GM12878 (cell line): ENCODE data around the gene PRKAG3.

ENCODE experiments used
- CHD4 ChIP-seq: fragments of 200-600 bp; sonication (generic); IDR thresholded peaks from 2 replicates; pipeline ENCODE4 v1.6.1; 2016; ENCODE audit warnings: mild to moderate bottlenecking
- CTCF ChIP-seq, 3 experiments: IDR thresholded peaks in 2 of 3; conservative IDR thresholded peaks in 1 of 3; 2 replicates each; pipeline ENCODE4 v1.5.1; 2011; ENCODE audit warnings: low read depth in 3 of 3, low read length in 3 of 3, mild to moderate bottlenecking in 3 of 3, control low read depth in 2 of 3, moderate library complexity in 2 of 3, inconsistent platforms in 1 of 3, mixed read lengths in 1 of 3; ENCODE audit not compliant: control insufficient read depth in 2 of 3, insufficient read depth in 1 of 3; ENCODE audit errors: extremely low read depth in 1 of 3
- CUX1 ChIP-seq: IDR thresholded peaks from 2 replicates; pipeline ENCODE4 v1.6.1; 2012; ENCODE audit warnings: improper control_type of control experiment, low read depth, low read length; ENCODE audit not compliant: insufficient replicate concordance
- E4F1 ChIP-seq: fragments of 450-650 bp; IDR thresholded peaks from 2 replicates; pipeline ENCODE4 v1.6.1; 2018; ENCODE audit warnings: borderline replicate concordance, mild to moderate bottlenecking; ENCODE audit not compliant: partially characterized antibody
- JUND ChIP-seq: IDR thresholded peaks from 2 replicates; pipeline ENCODE4 v1.6.1; 2012; ENCODE audit warnings: low read depth, mild to moderate bottlenecking, low read length, improper control_type of control experiment, moderate library complexity
- MEF2B ChIP-seq: fragments of 450-650 bp; IDR thresholded peaks from 2 replicates; pipeline ENCODE4 v1.6.1; 2018; ENCODE audit warnings: mild to moderate bottlenecking, moderate library complexity; ENCODE audit not compliant: partially characterized antibody, poor library complexity, severe bottlenecking
- MXI1 ChIP-seq: fragments of 150-350 bp; IDR thresholded peaks from 2 replicates; pipeline ENCODE4 v1.6.1; 2011; ENCODE audit warnings: low read depth, mild to moderate bottlenecking, inconsistent platforms, low read length, improper control_type of control experiment
- PKNOX1 ChIP-seq: fragments of 450-650 bp; IDR thresholded peaks from 2 replicates; pipeline ENCODE4 v1.6.1; 2016; ENCODE audit warnings: mild to moderate bottlenecking
- POLR2A ChIP-seq: IDR thresholded peaks from 2 replicates; pipeline ENCODE4 v1.6.1; 2011; ENCODE audit warnings: low read depth, mild to moderate bottlenecking, low read length
- POLR2AphosphoS5 ChIP-seq: IDR thresholded peaks from 2 replicates; pipeline ENCODE4 v1.6.1; 2011; ENCODE audit warnings: mild to moderate bottlenecking, low read length, inconsistent platforms
- RAD21 ChIP-seq: IDR thresholded peaks from 2 replicates; pipeline ENCODE4 v1.6.1; 2011; ENCODE audit warnings: mild to moderate bottlenecking, low read depth, low read length, moderate library complexity; ENCODE audit not compliant: insufficient read depth
- RAD51 ChIP-seq: fragments of 450-650 bp; IDR thresholded peaks from 2 replicates; pipeline ENCODE4 v1.6.1; 2016; ENCODE audit warnings: moderate library complexity, mild to moderate bottlenecking, inconsistent platforms
- SP1 ChIP-seq: IDR thresholded peaks from one replicate; pipeline ENCODE4 v1.6.1; 2011; ENCODE audit warnings: low read depth, low read length
- USF2 ChIP-seq: IDR thresholded peaks from 2 replicates; pipeline ENCODE4 v1.6.1; 2011; ENCODE audit warnings: low read depth, low read length, improper control_type of control experiment, borderline replicate concordance

- TF ChIP-seq CTCF (IDR thresholded peaks at IDR 0.05 in 2 of 3, conservative IDR thresholded peaks at IDR 0.05 in 1 of 3; ENCODE audit: control insufficient read depth in 2 of 3, extremely low read depth in 1 of 3, insufficient read depth in 1 of 3, low read depth in 3 of 3, low read length in 3 of 3) (no peak), PKNOX1 (no peak), POLR2A (no peak), JUND (no peak), MEF2B (no peak), USF2 (no peak), MXI1 (no peak), POLR2AphosphoS5 (no peak), E4F1 (no peak), RAD51 (no peak), CUX1 (no peak), RAD21 (no peak), SP1 (no peak), CHD4 (no peak)
Measured at GRCh38 chr2:218804817-218805216, 26.8 kb downstream of the PRKAG3 start.
